Stimulated activated CD4-positive, alpha-beta T cell treated with anti-CD3 and anti-CD28 coated beads, Interleukin-2, amount 100 ng/mL, for 48 hours (primary cell): Measurements from ENCODE around the gene AFMID.

Source experiments
- DNase-seq, 2 donors: peaks; one replicate each; pipeline ENCODE4 v3.0.0-alpha.2; 2020

The AFMID gene

DNA sequence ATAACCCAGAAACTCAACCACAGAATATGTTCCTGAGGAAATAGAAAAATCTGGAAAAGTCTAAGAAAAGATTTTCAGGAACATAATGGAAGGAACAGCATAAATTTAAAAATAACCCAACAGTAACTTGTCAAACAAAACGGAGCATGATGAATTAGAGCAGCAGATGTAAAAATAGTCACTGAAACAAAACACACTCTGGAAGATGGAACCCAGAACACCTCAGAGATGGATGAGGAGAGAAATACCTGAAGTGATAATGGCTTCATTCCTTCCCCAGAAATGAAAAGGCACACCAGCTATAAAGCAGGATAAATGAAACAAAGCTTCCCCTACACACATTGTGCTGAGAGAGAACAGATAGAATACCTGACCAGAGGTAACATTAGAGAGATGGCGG lies 6.7 kb upstream of the AFMID start:
- DNase-seq, result no peak

DNA sequence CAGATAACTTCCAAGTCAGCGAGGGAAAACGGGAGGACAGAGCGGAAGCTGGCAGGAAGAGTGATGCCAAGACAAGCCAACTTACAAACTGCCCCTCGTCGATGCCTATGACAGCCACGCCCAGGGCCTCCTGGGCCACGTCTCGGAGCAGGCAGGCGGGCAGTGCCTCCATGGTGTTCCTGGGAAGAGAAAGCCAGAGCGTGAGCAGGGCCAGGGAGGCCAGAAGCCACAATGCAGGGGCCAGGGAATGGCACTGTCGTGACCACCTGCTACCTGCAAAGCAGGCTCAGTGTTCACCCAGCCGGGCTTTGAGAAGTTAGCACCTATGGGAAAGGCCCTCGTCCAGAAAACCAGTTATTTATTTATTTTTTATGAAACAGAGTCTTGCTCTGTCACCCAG lies 4.7 kb upstream of the AFMID start:
- DNase-seq, result no peak

DNA sequence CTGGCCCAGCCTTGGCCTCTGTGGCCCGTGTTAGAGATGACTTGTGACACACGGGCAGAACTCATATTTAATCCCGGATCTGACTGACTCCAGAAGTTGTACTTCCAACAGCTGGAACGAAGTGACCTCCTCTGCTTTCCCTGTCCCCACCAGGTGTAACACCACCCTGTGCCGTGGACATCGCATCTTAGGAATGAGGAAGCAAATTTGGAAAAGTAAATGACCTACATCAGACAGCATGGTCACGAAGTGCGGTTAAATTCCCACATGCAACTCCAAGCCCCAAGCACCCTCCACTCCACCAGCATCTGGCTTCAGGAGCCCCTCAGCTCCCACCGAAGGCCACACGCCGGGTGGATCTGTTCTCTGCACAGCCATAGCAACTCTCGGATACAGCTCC lies 3.2 kb upstream of the AFMID start:
- no peak for DNase-seq

DNA sequence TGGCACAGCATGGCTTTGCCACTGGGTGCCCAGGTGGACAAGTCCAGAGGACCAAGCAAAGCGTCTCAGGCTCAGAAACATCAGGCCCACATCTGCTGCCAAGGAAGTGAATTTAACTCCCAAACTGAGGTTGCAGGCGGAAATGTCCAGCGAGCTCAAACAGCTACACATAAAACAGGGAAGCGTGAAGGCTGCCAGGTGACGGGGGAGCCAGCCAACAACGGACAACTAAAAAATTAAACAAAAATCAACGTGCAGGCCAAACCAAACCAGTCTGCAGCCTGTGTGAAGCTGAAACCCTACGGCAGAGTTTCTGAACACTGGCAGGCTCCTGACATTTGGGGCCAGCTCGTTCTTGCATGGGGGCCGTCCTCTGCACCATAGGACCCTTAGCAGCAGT lies 2.8 kb upstream of the AFMID start:
- no peak for DNase-seq

DNA sequence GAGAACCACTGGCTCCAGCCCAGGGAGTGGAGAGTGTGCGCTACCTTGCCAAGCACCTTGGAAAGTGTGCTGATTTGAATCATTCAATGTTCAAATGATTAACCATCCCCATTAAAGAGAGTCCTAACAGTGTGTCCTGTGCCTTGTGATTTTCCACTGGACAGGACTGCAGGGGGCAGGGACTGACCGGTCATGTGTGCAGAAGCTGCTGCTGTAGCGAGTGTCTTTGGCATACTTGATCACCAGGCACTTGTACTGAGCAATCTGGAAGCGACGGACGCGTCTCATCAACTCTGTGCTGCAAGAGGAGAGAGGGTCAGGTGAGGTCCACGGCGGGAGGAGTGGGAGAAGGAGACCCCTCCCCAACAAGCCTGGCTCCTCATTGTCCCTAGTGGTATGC lies 2.3 kb upstream of the AFMID start:
- no peak for DNase-seq

DNA sequence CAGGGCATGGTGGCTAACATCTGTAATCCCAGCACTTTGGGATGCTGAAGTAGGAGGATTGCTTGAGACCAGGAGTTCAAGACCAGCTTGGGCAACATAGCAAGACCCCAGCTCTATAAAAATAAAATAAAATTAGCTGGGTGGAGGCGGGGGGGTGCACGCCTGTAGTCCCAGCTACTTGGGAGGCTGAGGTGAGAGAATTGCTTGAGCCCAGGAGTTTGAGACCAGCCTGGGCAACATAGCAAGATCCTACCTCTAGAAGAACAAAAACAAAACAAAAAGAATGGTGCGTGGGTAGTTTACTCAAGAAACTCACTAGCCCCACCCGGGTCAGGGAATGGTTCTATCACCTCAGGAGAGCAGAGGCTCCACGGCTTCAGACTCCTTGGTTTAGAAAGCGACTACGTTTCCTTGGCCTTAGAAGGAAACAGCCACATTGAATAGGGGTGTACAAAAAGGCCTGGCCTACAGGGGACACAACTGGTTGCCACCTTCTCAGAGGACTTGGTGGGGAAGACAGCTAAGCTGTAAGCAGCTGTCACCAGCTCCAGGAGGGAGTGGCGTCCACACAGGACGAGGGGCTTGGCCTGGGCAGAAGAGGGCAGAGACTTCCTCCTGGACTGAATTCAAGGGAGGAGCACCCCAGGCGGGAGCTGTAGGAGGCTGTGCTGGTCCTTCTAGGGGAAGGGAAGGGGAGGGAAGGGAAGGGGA lies 1.0 kb upstream of the AFMID start:
- DNase-seq, result no peak

DNA sequence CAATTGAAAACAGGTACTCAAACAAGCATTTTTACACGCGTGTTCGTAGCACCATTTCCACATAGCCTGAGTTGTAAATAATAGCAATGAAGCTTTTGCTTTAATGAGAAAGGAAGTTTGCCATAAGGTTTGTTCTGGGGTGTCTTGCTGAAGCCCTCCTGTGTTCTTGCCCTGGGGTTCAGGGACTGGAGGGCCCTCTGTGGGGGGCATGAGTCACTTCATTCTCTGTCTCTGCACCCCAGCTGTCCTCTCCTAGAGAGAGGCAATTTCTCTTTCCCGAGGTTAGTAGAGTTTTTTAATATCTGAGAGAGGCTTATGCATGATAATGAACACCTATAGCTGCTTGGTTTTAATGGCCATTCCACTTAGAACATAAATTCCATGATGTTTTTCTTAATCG lies 9.6 kb downstream of the AFMID start:
- DNase-seq, result no peak

DNA sequence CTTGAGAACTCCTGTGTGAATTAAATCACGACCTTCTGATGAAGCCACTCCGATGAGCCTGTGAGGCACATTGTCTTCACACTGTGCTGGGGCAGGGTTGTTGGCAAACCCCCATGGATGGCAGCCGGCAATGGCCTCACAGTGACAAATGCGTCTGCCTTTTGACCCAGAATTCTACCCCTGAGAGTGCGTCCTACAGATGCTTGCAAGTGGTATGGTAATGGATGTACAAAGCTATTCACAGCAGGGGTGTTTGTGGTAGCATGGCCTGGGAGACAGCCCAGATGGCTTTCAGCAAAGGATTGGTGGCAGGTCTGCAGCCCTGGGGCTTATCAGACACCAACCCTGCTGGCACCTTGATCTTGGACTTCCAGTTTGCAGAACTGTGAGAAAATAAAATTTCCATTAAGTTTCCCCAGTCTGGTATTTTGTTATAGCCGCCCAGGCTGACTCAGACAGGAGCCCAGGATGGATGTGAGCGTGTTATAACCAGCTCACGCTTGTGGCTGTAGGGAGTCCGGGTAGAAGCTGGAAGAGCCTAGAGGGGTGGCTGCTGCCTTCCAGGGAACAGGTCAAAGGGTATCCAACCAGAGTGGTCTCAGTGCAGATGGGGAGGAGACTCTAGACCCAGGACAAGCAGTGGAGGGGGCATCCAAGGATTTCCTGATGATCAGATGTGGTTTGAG lies 10.1 kb downstream of the AFMID start:
- DNase-seq, result no peak

DNA sequence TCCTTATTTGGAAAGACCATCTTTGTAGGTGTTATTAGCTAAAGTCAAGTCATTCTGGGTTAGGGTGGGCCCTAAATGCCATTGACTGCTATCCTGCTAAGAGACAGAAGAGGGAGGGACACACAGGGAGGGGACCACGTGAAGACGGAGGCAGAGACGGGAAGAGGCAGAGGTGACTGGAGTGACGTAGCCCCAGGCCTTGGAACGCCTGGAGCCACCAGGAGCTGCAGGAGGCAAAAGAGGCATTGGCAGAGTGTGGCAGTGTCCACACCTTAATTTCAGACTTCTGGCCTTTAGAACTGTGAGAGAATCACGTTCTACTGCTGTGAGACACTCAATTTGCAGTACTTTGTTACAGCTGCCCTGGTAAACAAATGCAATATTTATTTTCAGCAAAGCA lies 13.3 kb downstream of the AFMID start:
- no peak for DNase-seq

DNA sequence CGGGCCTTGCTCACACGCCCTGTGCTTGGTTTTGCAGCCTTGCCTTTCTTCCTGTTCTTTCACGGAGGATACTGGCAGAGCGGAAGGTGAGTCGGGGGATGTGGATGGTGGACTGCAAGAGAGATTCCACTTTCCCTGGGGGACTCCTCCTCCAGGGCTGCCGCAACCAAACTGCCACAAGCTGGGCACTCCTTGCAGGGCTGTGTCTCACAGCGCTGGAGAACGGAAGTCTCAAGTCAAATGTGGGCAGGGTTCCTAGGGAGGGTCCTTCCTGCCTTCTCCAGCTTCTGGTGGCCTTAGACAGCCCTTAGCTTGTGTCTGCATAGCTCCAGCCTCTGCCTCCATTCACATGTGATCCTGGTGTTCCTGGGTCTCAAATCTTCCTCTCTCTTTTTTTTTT lies 15.5 kb downstream of the AFMID start:
- no peak for DNase-seq

DNA sequence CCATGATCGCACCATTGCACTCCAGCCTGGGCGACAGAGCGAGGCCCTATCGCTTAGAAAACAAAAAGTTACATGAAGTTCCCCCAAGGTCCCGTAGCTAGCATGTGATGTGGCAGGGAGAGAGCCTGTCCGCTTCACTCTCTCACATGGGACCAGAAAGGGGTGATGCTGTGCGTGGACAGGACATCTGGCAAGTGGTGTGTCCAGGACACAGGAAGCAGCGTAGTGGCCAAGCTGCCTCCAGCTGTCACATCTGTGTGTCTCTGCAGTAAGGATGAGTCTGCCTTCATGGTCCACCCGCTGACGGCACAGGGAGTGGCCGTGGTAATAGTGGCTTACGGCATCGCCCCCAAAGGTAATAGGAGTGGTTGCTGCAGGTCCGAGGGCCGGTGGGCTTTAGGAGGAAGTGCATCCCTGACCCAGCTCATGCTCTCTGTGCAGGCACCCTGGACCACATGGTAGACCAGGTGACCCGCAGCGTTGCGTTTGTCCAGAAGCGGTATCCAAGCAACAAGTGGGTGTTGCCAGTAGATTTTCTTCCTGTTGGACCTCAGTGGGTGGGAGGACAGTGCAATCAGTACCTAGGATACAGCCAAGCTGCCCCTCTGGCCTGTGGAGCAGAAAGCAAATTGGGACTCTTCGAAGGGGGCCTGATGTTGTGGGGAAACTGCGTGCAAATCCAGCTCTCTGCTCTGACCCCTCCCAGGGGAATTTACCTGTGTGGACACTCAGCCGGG lies 17.4 kb downstream of the AFMID start:
- DNase-seq, result no peak

DNA sequence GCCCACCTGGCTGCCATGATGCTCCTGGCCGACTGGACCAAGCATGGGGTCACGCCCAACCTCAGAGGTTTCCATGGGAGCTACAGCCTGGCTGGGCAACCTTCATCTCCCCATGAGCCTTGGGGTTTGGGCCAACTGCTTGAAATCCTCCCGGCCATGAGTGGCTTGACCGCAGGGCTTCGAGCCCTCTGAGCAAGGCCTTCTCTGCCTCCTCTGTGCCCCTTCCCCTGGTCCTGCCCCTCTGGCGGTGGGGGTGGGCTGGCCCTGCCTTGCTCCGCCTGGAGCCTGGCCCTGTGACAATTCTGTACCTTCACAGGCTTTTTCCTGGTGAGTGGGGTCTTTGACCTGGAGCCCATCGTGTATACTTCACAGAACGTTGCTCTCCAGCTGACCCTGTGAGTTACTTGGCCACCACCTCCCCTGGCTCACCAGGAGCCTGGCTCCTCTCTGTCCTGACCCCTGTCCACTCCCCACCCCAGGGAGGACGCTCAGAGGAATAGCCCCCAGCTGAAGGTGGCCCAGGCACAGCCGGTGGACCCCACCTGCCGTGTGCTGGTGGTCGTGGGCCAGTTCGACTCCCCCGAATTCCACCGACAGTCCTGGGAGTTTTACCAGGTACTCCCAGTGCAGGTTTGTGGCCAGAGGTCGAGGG lies 18.1 kb downstream of the AFMID start:
- no peak for DNase-seq

DNA sequence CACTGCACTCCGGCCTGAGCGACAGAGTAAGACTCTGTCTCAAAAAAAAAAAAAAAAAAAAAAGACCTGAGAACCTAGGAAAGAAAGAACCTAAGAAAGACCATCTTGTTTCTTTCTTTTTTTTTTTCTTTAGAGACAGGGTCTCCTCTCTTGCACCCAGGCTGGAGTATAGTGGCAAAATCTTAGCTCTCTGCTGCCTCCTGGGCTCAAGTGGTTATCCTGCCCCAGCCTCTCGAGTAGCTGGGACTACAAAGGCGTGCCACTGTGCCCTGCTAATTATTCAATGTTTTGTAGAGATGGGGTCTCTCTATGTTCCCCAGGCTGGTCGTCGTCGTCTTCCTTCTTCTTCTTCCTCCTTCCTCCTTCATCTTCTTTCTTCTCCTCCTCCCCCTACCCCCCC lies 19.1 kb downstream of the AFMID start:
- no peak for DNase-seq

DNA sequence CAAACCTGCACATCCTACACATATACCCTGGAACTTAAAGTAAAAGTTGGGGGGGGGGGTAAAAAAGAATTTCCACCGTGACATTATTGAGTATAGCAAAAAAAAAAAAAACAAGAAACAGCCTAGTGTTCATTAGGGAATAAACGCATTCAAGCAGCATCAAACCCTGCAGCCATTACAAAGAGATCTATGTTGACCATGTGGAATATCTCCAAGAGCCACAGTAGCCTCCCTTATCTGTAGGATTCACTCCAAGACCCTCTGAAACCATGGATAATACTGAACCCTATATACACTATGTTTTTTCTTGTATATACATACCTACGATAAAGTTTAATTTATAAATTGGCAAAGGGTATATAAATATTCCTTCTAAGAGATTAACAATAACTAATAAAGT lies 21.3 kb downstream of the AFMID start:
- no peak for DNase-seq

DNA sequence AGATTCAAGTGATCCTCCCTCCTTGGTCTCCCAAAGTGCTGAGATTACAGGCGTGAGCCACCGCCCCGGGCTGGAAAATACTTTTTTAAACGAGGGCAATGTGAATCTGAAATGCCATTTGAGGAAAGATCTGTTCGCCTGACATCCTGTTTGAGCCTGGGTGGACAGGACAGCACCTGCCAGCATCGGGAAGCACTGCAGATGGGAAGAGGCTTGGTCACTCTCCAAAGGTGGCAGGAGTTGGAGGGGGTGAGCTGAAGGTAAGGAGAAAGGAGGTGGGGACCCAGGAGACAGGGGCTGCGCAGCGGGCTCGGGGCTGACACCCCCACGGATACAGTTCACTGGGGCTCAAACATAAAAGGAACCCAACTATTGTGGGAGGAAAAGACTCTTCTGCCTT lies 22.9 kb downstream of the AFMID start:
- DNase-seq, result no peak

DNA sequence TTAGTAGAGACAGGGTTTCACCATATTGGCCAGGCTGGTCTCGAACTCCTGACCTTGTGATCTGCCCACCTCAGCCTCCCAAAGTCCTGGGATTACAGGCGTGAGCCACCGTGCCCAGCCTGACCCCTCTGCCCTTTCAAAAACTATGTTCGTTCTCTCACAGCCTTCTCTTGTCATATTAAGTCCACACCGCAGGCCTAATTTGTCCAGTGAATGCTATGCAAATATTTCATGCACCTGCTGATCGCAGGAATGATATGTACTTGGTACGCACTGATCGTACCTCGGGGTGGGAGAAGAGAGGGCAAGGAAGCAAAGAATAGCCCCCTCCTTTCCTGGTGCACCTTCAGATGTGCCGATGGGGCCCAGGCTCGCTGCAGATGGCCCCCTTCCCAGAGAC lies 23.9 kb downstream of the AFMID start:
- DNase-seq, result no peak

DNA sequence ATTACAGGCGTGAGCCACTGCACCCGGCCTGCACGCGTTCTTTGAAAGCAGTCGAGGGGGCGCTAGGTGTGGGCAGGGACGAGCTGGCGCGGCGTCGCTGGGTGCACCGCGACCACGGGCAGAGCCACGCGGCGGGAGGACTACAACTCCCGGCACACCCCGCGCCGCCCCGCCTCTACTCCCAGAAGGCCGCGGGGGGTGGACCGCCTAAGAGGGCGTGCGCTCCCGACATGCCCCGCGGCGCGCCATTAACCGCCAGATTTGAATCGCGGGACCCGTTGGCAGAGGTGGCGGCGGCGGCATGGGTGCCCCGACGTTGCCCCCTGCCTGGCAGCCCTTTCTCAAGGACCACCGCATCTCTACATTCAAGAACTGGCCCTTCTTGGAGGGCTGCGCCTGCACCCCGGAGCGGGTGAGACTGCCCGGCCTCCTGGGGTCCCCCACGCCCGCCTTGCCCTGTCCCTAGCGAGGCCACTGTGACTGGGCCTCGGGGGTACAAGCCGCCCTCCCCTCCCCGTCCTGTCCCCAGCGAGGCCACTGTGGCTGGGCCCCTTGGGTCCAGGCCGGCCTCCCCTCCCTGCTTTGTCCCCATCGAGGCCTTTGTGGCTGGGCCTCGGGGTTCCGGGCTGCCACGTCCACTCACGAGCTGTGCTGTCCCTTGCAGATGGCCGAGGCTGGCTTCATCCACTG lies 27.0 kb downstream of the AFMID start, which contains the start of gene BIRC5:
TSS of gene BIRC5 (plus strand) at position 238 of the 690 bp plus-strand sequence. CDS start at position 302, 64 bp downstream.
- peak; percentile 93 to 96 for DNase-seq

DNA sequence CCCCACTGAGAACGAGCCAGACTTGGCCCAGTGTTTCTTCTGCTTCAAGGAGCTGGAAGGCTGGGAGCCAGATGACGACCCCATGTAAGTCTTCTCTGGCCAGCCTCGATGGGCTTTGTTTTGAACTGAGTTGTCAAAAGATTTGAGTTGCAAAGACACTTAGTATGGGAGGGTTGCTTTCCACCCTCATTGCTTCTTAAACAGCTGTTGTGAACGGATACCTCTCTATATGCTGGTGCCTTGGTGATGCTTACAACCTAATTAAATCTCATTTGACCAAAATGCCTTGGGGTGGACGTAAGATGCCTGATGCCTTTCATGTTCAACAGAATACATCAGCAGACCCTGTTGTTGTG lies 27.5 kb downstream of the AFMID start:
- no peak for DNase-seq

DNA sequence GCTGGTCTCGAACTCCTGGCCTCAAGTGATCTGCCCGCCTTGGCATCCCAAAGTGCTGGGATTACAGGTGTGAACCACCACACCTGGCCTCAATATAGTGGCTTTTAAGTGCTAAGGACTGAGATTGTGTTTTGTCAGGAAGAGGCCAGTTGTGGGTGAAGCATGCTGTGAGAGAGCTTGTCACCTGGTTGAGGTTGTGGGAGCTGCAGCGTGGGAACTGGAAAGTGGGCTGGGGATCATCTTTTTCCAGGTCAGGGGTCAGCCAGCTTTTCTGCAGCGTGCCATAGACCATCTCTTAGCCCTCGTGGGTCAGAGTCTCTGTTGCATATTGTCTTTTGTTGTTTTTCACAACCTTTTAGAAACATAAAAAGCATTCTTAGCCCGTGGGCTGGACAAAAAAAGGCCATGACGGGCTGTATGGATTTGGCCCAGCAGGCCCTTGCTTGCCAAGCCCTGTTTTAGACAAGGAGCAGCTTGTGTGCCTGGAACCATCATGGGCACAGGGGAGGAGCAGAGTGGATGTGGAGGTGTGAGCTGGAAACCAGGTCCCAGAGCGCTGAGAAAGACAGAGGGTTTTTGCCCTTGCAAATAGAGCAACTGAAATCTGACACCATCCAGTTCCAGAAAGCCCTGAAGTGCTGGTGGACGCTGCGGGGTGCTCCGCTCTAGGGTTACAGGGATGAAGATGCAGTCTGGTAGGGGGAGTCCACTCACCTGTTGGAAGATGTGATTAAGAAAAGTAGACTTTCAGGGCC lies 32.4 kb downstream of the AFMID start:
- DNase-seq, result no peak

DNA sequence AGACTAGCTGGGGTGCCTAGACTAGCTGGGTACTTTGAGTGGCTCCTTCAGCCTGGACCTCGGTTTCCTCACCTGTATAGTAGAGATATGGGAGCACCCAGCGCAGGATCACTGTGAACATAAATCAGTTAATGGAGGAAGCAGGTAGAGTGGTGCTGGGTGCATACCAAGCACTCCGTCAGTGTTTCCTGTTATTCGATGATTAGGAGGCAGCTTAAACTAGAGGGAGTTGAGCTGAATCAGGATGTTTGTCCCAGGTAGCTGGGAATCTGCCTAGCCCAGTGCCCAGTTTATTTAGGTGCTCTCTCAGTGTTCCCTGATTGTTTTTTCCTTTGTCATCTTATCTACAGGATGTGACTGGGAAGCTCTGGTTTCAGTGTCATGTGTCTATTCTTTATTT lies 35.9 kb downstream of the AFMID start:
- no peak for DNase-seq

DNA sequence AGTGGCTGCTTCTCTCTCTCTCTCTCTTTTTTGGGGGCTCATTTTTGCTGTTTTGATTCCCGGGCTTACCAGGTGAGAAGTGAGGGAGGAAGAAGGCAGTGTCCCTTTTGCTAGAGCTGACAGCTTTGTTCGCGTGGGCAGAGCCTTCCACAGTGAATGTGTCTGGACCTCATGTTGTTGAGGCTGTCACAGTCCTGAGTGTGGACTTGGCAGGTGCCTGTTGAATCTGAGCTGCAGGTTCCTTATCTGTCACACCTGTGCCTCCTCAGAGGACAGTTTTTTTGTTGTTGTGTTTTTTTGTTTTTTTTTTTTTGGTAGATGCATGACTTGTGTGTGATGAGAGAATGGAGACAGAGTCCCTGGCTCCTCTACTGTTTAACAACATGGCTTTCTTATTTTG lies 36.6 kb downstream of the AFMID start:
- no peak for DNase-seq
